OCI-LY3 (cell line): ENCODE measurements around the gene CEP131.

ENCODE experiments used
- H2AFZ ChIP-seq: fragments of 200-600, 300-600 bp; shearing (Covaris generic); 2 replicates; pipeline ENCODE4 v1.6.0; 2014; ENCODE audit warnings: antibody characterized with exemption, low read depth, low read length
- H3K27ac ChIP-seq: fragments of 200-600, 300-600 bp; sonication (generic); 2 replicates; pipeline ENCODE4 v1.5.1; 2014; ENCODE audit warnings: mild to moderate bottlenecking, low read length, moderate library complexity, mixed read lengths
- H3K27me3 ChIP-seq: fragments of 200-600, 300-600 bp; sonication (generic); 2 replicates; pipeline ENCODE4 v1.6.1; 2014; ENCODE audit warnings: low read depth, low read length, mixed read lengths
- H3K36me3 ChIP-seq: fragments of 200-600, 300-600 bp; sonication (generic); replicated peaks from 2 replicates; pipeline ENCODE3; 2014; ENCODE audit warnings: low read depth, low read length, mixed read lengths
- H3K4me1 ChIP-seq: fragments of 300-600, 200-600 bp; sonication (generic); 2 replicates; pipeline ENCODE4 v1.6.1; 2014; ENCODE audit warnings: low read length, mixed read lengths
- H3K4me2 ChIP-seq: fragments of 200-600, 300-600 bp; sonication (generic); 2 replicates; pipeline ENCODE4 v1.6.1; 2014; ENCODE audit warnings: low read length, mixed read lengths
- H3K4me3 ChIP-seq: fragments of 300-600, 200-600 bp; sonication (generic); 2 replicates; pipeline ENCODE4 v1.5.1; 2014; ENCODE audit warnings: antibody characterized with exemption, mild to moderate bottlenecking, low read length, moderate library complexity
- H3K79me2 ChIP-seq: fragments of 300-600, 200-600 bp; shearing (Covaris generic); 2 replicates; pipeline ENCODE4 v1.6.1; 2014; ENCODE audit warnings: mild to moderate bottlenecking, low read length, mixed read lengths
- H3K9ac ChIP-seq: fragments of 300-600, 200-600 bp; shearing (Covaris generic); 2 replicates; pipeline ENCODE4 v1.6.0; 2014; ENCODE audit warnings: mild to moderate bottlenecking, low read length, moderate library complexity
- H3K9me3 ChIP-seq: fragments of 200-600, 300-600 bp; shearing (Covaris generic); 2 replicates; pipeline ENCODE4 v1.6.1; 2014; ENCODE audit warnings: low read length, mixed read lengths; ENCODE audit not compliant: insufficient read depth
- H4K20me1 ChIP-seq: fragments of 200-600, 300-600 bp; sonication (generic); 2 replicates; pipeline ENCODE4 v1.6.1; 2016; ENCODE audit warnings: low read length, mixed read lengths; ENCODE audit not compliant: insufficient read depth
- EZH2phosphoT487 ChIP-seq: fragments of 200-600 bp; shearing (Covaris generic); IDR thresholded peaks from 2 replicates; pipeline ENCODE4 v1.6.1; 2018; ENCODE audit warnings: antibody characterized with exemption, mixed run types, low read depth
- TF ChIP-seq, protein P1 (sequence below): fragments of 200-600, 300-600 bp; sonication (generic); IDR thresholded peaks from 2 replicates; pipeline ENCODE4 v1.5.1; 2014; ENCODE audit warnings: antibody characterized with exemption, low read length, low read depth

Gene CEP131

DNA sequence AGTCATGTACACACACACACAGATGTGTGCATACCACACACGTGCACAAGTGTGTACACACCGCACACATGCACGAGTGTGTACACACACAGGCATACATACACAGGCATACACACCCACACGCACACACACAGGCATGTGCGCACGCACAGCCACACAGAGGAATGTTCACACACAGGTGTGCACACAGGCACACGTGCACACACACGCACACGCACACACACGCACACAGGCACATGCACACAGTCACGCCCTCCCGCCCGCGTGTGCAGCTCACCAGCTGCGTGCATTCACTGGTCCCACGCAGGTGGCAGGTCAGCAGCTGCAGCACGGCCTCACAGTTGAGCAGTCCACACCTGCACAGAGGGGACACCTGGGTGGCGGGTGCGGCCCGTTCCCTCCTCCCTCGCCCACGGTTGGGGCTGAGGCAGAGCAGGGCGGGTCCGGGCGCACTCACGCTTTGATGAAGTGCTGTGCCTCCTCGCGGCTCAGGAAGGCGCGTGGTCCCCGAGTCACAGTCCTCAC is 8.4 kb upstream of the CEP131 start:
- no peaks in the 10 kb centered on the region for H4K20me1 ChIP-seq
- peaks cover 28% of the 10 kb centered on the region for H3K4me1 ChIP-seq
- no peak overlapping the region for H2AFZ ChIP-seq

DNA sequence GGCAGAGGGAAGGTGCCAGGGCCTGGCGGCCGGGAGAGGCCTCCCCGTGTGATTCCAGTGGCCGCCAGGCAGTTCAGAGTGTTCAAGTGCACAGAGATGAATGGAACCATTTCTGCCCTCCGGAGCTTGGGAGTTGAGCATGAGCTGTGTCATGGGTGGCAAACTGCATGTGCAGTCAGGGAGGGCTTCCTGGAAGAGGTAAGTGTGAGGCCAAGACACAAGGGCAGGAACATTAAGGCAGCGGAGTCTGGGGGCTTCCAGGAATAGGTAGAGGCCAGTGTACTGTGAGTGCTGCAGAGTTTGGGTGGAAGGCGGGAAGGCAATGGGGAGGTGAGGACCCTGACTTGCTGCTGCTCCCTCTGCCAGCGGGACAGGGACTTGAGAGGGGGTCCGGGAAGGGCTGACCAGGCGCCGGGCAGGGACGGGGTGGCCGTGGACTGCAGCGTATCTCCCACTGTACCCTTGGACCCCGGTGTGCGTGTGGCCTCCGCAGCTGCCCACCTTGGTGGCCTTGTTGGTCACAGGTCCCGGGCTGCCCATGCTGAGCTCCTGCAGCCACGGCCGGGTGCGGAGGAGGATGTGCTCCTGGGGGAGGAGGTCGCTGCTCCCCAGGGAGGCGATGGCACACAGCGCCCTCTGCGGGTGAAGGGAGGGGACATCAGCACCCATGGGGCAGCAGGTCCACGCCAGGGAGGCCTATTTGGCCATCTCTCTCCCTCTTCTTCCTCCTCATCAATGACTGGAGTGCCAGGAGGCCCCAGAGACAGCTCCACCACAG is 7.5 kb upstream of the CEP131 start:
- Histone ChIP-seq H4K20me1 (no peaks in the 10 kb centered on the region), H3K79me2 (no peaks in the 10 kb centered on the region), H3K27ac (no peak overlapping the region), H3K36me3 (peaks cover 12% of the 10 kb centered on the region), H3K4me1 (peaks cover 28% of the 10 kb centered on the region), H3K4me3 (no peak overlapping the region), H3K9me3 (peaks cover 3% of the 10 kb centered on the region; the same call in 1 of the 2 replicates), H2AFZ (no peak overlapping the region), H3K27me3 (no peaks in the 10 kb centered on the region), H3K9ac (no peak overlapping the region), H3K4me2 (no peak overlapping the region)
- TF ChIP-seq EZH2phosphoT487, result no peak
- TF ChIP-seq, protein P1, sequence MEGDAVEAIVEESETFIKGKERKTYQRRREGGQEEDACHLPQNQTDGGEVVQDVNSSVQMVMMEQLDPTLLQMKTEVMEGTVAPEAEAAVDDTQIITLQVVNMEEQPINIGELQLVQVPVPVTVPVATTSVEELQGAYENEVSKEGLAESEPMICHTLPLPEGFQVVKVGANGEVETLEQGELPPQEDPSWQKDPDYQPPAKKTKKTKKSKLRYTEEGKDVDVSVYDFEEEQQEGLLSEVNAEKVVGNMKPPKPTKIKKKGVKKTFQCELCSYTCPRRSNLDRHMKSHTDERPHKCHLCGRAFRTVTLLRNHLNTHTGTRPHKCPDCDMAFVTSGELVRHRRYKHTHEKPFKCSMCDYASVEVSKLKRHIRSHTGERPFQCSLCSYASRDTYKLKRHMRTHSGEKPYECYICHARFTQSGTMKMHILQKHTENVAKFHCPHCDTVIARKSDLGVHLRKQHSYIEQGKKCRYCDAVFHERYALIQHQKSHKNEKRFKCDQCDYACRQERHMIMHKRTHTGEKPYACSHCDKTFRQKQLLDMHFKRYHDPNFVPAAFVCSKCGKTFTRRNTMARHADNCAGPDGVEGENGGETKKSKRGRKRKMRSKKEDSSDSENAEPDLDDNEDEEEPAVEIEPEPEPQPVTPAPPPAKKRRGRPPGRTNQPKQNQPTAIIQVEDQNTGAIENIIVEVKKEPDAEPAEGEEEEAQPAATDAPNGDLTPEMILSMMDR, result peak; percentile 51

More for the DNA sequence above, 8.4 kb upstream of the CEP131 start:
- H3K79me2 ChIP-seq, result no peaks in the 10 kb centered on the region
- H3K9ac ChIP-seq, result no peak overlapping the region
- no peak overlapping the region for H3K4me2 ChIP-seq
- H3K36me3 ChIP-seq, result peaks cover 12% of the 10 kb centered on the region
- H3K27me3 ChIP-seq, result no peaks in the 10 kb centered on the region
- TF ChIP-seq EZH2phosphoT487, result no peak
- TF ChIP-seq, protein P1, result no peak
- no peak overlapping the region for H3K27ac ChIP-seq
- peaks cover 3% of the 10 kb centered on the region; the same call in 1 of the 2 replicates for H3K9me3 ChIP-seq
- no peak overlapping the region for H3K4me3 ChIP-seq

DNA sequence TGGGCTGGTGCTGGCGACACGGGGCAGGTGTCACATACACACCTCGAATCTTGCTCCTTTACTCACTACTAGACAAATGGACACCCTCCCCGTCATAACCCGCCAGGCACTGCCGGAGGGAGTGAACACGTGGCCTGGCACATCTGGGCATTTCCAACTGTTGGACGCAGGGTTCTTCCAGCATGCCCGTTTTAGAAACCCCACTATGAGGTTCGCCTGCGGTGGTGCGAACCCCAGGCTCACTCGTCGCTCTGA is 6.8 kb upstream of the CEP131 start:
- no peak overlapping the region for H3K4me3 ChIP-seq
- H3K36me3 ChIP-seq, result peaks cover 12% of the 10 kb centered on the region
- peaks cover 3% of the 10 kb centered on the region; the same call in 1 of the 2 replicates for H3K9me3 ChIP-seq
- TF ChIP-seq, protein P1, result no peak
- no peak for TF ChIP-seq EZH2phosphoT487
- no peak overlapping the region for H3K9ac ChIP-seq
- H3K4me1 ChIP-seq, result peaks cover 28% of the 10 kb centered on the region
- no peaks in the 10 kb centered on the region for H3K79me2 ChIP-seq
- no peak overlapping the region for H2AFZ ChIP-seq
- no peak overlapping the region for H3K4me2 ChIP-seq
- H4K20me1 ChIP-seq, result no peaks in the 10 kb centered on the region
- H3K27me3 ChIP-seq, result no peaks in the 10 kb centered on the region
- H3K27ac ChIP-seq, result no peak overlapping the region

DNA sequence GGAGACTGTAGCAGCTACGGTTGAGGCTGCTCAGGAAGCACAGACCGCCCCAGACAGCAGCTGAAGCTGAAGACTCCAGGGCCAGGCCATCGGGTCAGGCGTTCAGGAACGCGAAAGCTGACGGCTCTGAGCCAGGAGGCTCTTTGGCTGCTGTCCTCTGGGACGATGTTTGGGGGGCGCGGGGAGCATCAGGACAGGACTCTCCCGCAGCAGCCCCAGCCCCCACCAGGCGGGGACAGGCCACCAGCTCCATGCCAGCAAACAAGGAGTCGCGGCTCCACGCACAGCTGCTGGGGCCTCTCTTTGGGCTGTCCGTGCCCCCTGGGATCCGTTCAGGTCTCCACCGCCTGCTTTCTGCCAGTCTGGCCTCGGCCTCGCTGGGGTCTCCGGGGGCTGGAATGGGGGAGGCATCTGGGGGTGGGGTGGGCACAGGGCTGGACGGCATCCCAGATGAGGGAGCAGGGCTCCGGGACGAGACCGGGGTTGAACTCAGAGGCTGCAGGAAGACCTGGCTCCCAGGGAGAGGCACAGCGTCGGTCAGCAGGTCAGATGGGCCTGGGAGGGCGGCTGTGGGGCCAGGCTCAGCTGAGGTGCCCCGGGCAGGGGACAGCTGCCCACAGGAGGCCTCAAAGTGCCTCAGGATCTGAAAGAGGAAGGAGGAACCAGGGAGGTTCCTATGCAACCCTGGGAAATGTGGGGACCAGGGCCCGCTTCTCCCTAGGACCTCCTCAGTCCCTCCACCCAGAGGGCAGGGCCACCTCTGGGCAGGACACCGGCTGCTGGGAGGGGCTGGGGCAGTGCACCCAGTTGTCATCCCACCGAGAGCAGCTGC is 6.3 kb upstream of the CEP131 start:
- Histone ChIP-seq H3K27ac (peak overlapping the region; percentile 84), H3K9ac (peak overlapping the region; percentile 61), H3K4me2 (peak overlapping the region; percentile 79), H2AFZ (peak overlapping the region; percentile 35; the same call in 1 of the 2 replicates), H3K9me3 (peaks cover 3% of the 10 kb centered on the region; the same call in 1 of the 2 replicates), H3K36me3 (peaks cover 12% of the 10 kb centered on the region), H4K20me1 (no peaks in the 10 kb centered on the region), H3K79me2 (no peaks in the 10 kb centered on the region), H3K4me3 (peak overlapping the region; percentile 51), H3K27me3 (no peaks in the 10 kb centered on the region), H3K4me1 (peaks cover 28% of the 10 kb centered on the region)
- TF ChIP-seq, protein P1, result no peak
- TF ChIP-seq EZH2phosphoT487, result no peak
